K562 (cell line): ENCODE results near the gene PAIP2. TPM values are rescaled to one million over a fixed set of nuclear protein-coding genes. Genes with fewer than 3 reads are reported as not detected.

Source experiments
- ARID2 ChIP-seq: fragments of 450-650 bp; IDR thresholded peaks from 2 replicates; pipeline ENCODE4 v1.6.1; 2017; ENCODE audit warnings: antibody characterized with exemption, mild to moderate bottlenecking
- ATF1 ChIP-seq, 2 experiments: fragments of 450-650 bp in 1 of 2; IDR thresholded peaks; 2 replicates each; pipeline ENCODE4 v1.6.1; 2016; ENCODE audit warnings: missing compliant biosample characterization in 1 of 2, missing genetic modification characterization in 1 of 2
- ATF4 ChIP-seq: fragments of 450-650 bp; formaldehyde crosslinking; IDR thresholded peaks from 2 replicates; pipeline ENCODE4 v1.4.0; 2022; ENCODE audit warnings: mild to moderate bottlenecking, moderate library complexity
- BRCA1 ChIP-seq, 2 experiments: fragments of 450-650 bp in 1 of 2; sonication (generic) in 1 of 2; formaldehyde crosslinking in 1 of 2; IDR thresholded peaks; 2 replicates each; pipeline versions ENCODE4 v1.5.0 to v1.6.1; 2017 to 2020; ENCODE audit warnings: mild to moderate bottlenecking in 1 of 2, missing genetic modification reagents in 1 of 2
- DPF2 ChIP-seq: fragments of 450-650 bp; IDR thresholded peaks from 2 replicates; pipeline ENCODE4 v1.6.1; 2016
- ELK3 ChIP-seq: fragments of 450-650 bp; formaldehyde crosslinking; IDR thresholded peaks from 2 replicates; pipeline ENCODE4 v1.4.0; 2020; ENCODE audit warnings: mild to moderate bottlenecking
- EP300 ChIP-seq: IDR thresholded peaks from 2 replicates; pipeline ENCODE4 v1.6.1; 2012; ENCODE audit warnings: low read length, improper control_type of control experiment
- EWSR1 ChIP-seq: fragments of 450-650 bp; IDR thresholded peaks from 2 replicates; pipeline ENCODE4 v1.6.1; 2018; ENCODE audit warnings: borderline replicate concordance, mild to moderate bottlenecking, low read depth, moderate library complexity; ENCODE audit not compliant: partially characterized antibody
- KHSRP ChIP-seq: fragments of 450-650 bp; IDR thresholded peaks from 2 replicates; pipeline ENCODE4 v1.6.1; 2017
- POLR2H ChIP-seq: IDR thresholded peaks from 2 replicates; pipeline ENCODE4 v1.6.1; 2016; ENCODE audit warnings: missing genetic modification characterization, low read depth, mild to moderate bottlenecking, control low read depth, missing compliant biosample characterization, moderate library complexity
- SIN3A ChIP-seq, 2 experiments: fragments of 150-350 bp in 1 of 2; IDR thresholded peaks; 2 replicates each; pipeline ENCODE4 v1.6.1; 2011 to 2016; ENCODE audit warnings: borderline replicate concordance in 2 of 2, low read depth in 2 of 2, low read length in 2 of 2, mild to moderate bottlenecking in 2 of 2, moderate library complexity in 2 of 2; ENCODE audit not compliant: control insufficient read depth in 1 of 2
- SMARCB1 ChIP-seq: IDR thresholded peaks from 2 replicates; pipeline ENCODE4 v1.6.1; 2011; ENCODE audit warnings: improper control_type of control experiment, low read depth; ENCODE audit not compliant: insufficient read length
- TBL1XR1 ChIP-seq, 2 experiments: IDR thresholded peaks; 2 replicates each; pipeline ENCODE4 v1.6.1; 2012; ENCODE audit warnings: improper control_type of control experiment in 2 of 2, low read length in 2 of 2, mild to moderate bottlenecking in 1 of 2
- TFAM ChIP-seq: fragments of 250-450 bp; sonication (Bioruptor Pico); conservative IDR thresholded peaks from 2 replicates; pipeline ENCODE4 v1.5.0; 2021; ENCODE audit warnings: mild to moderate bottlenecking, moderate library complexity
- THRAP3 ChIP-seq: fragments of 450-650 bp; IDR thresholded peaks from 2 replicates; pipeline ENCODE4 v1.6.1; 2016; ENCODE audit warnings: mild to moderate bottlenecking, inconsistent platforms, borderline replicate concordance
- TRIM28 ChIP-seq: fragments of 450-650 bp; IDR thresholded peaks from 2 replicates; pipeline ENCODE4 v1.6.1; 2017
- XRCC3 ChIP-seq: fragments of 450-650 bp; IDR thresholded peaks from 2 replicates; pipeline ENCODE4 v1.6.1; 2017; ENCODE audit warnings: mild to moderate bottlenecking, moderate library complexity
- ZNF133 ChIP-seq: fragments of 250-450 bp; sonication (Bioruptor Pico); IDR thresholded peaks from 2 replicates; pipeline ENCODE4 v1.4.0; 2020; ENCODE audit warnings: mild to moderate bottlenecking
- ZNF197 ChIP-seq: fragments of 200-800 bp; sonication (Bioruptor generic); IDR thresholded peaks from 2 replicates; pipeline ENCODE4 v1.6.1; 2016; ENCODE audit warnings: low read depth, missing genetic modification characterization, missing compliant biosample characterization
- ZNF384 ChIP-seq: IDR thresholded peaks from 2 replicates; pipeline ENCODE4 v1.6.1; 2012; ENCODE audit warnings: low read depth, low read length, improper control_type of control experiment
- ZZZ3 ChIP-seq: fragments of 450-650 bp; IDR thresholded peaks from 2 replicates; pipeline ENCODE4 v1.6.1; 2016; ENCODE audit warnings: antibody characterized with exemption, mild to moderate bottlenecking, moderate library complexity
- polyA plus RNA-seq, 8 experiments: library from polyadenylated mRNA; depleted of rRNA in 4 of 8; stranded (reverse) in 5 of 8; unstranded in 3 of 8; fragments of >200 nt; fragmentation: Nextera tagmentation in 2 of 8; fragmentation: Illumina TruSeq in 1 of 8; extraction: Ambion mirVana in 2 of 8; extraction: Trizol in 1 of 8; gene quantifications; 2 replicates each; pipeline versions ENCODE4 v1.2.1 to v1.2.3, GENCODE V29; 2011 to 2014; ENCODE audit warnings: inconsistent platforms in 1 of 8, missing spikeins in 1 of 8
- total RNA-seq, 7 experiments: library from RNA; depleted of rRNA in 6 of 7; stranded (reverse); fragments of >200 nt in 6 of 7; fragmentation: Illumina TruSeq in 2 of 7; extraction: Trizol in 2 of 7; gene quantifications; 2 replicates each; pipeline versions ENCODE4 v1.2.1 to v1.2.3, GENCODE V29; 2011 to 2021; ENCODE audit warnings: low replicate concordance in 1 of 7
- TF ChIP-seq, protein P1 (sequence below): fragments of 450-650 bp; IDR thresholded peaks from 2 replicates; pipeline ENCODE4 v1.6.1; 2016; ENCODE audit warnings: mild to moderate bottlenecking
- TF ChIP-seq, protein P2 (sequence below): fragments of 200-800 bp; sonication (Bioruptor generic); IDR thresholded peaks from 2 replicates; pipeline ENCODE4 v1.6.1; 2017; ENCODE audit warnings: missing genetic modification characterization, missing compliant biosample characterization

PAIP2 gene
- total and polyA plus RNA-seq, 9 of the 15 experiments (the other 6 are each of a cell fraction or from before 2014, with no cell fraction given): 78.3 to 187 (median 128) TPM

DNA sequence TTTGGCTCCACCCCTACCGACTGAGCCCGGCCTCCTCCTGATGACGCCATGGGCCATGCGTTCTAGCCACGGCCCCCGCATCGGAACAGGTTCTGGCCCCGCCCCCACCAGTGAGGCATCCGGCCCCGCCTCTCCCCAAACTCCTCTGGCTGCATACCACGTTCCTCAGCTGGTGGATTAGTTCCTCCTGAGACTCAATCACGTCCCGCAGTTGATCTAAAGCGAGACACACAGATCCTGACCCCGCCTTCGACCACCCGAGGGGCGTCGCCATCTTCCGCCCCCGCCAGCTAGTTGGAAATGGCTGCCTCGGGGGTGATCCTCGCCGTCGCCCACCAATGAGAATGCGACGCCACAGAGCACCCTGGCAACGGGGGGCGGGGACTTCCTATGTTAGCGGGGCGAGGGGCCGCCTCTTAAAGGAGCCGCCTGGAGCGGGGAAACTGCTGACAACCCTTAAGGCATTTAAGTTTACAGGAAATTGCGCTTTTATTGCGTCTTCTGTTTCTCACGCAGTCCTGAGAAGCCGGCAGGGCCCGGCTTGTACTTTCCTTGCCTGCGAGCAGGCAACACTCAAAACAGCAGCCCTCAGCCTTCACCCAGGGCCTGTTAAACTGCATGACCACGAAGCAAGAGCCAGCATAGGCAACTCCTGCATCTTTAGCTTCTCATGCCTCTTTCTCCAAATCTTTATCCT lies 62.3 kb downstream of the PAIP2 start, which contains the start of gene SPATA24 (continued):
- TF ChIP-seq, protein P1, sequence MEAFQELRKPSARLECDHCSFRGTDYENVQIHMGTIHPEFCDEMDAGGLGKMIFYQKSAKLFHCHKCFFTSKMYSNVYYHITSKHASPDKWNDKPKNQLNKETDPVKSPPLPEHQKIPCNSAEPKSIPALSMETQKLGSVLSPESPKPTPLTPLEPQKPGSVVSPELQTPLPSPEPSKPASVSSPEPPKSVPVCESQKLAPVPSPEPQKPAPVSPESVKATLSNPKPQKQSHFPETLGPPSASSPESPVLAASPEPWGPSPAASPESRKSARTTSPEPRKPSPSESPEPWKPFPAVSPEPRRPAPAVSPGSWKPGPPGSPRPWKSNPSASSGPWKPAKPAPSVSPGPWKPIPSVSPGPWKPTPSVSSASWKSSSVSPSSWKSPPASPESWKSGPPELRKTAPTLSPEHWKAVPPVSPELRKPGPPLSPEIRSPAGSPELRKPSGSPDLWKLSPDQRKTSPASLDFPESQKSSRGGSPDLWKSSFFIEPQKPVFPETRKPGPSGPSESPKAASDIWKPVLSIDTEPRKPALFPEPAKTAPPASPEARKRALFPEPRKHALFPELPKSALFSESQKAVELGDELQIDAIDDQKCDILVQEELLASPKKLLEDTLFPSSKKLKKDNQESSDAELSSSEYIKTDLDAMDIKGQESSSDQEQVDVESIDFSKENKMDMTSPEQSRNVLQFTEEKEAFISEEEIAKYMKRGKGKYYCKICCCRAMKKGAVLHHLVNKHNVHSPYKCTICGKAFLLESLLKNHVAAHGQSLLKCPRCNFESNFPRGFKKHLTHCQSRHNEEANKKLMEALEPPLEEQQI: no peak
- no peak for TF ChIP-seq ZNF133 (CRISPR knock-in tag)
- no peak for TF ChIP-seq TFAM
- TF ChIP-seq TBL1XR1 (IDR thresholded peaks at IDR 0.05; ENCODE audit: low read length in 2 of 2): no peak
- peak; percentile 63; the same call in 1 of the 2 replicates for TF ChIP-seq DPF2
- no peak for TF ChIP-seq KHSRP
- no peak for TF ChIP-seq EWSR1
- no peak for TF ChIP-seq ELK3 (CRISPR knock-in tag)
- TF ChIP-seq ZZZ3: no peak
- no peak for TF ChIP-seq ZNF384
- TF ChIP-seq SIN3A (IDR thresholded peaks at IDR 0.05; ENCODE audit: borderline replicate concordance in 2 of 2, control insufficient read depth in 1 of 2, low read depth in 2 of 2, low read length in 2 of 2): no peak; a peak in 2 of 4 replicates
- no peak for TF ChIP-seq ARID2
- no peak for TF ChIP-seq XRCC3
- TF ChIP-seq TRIM28: 0 out of 2 replicates have a peak, but pooled peaks have one; percentile 40
- TF ChIP-seq SMARCB1: no peak
- no peak for TF ChIP-seq BRCA1 (IDR thresholded peaks at IDR 0.05)
- no peak for TF ChIP-seq BRCA1 (CRISPR knock-in tag; IDR thresholded peaks at IDR 0.05)
- no peak for TF ChIP-seq THRAP3
- no peak for TF ChIP-seq ZNF197 (CRISPR knock-in tag)
- TF ChIP-seq ATF1 (CRISPR knock-in tag; IDR thresholded peaks at IDR 0.05): peak; percentile 61; the same call in 1 of the 2 replicates
- peak; percentile 97 for TF ChIP-seq ATF1 (tag; IDR thresholded peaks at IDR 0.05)
- TF ChIP-seq EP300: no peak
- peak; percentile 81 for TF ChIP-seq POLR2H (tag)
- TF ChIP-seq, protein P2, sequence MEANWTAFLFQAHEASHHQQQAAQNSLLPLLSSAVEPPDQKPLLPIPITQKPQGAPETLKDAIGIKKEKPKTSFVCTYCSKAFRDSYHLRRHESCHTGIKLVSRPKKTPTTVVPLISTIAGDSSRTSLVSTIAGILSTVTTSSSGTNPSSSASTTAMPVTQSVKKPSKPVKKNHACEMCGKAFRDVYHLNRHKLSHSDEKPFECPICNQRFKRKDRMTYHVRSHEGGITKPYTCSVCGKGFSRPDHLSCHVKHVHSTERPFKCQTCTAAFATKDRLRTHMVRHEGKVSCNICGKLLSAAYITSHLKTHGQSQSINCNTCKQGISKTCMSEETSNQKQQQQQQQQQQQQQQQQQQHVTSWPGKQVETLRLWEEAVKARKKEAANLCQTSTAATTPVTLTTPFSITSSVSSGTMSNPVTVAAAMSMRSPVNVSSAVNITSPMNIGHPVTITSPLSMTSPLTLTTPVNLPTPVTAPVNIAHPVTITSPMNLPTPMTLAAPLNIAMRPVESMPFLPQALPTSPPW (CRISPR knock-in tag): peak; percentile 94
- TF ChIP-seq ATF4: peak; percentile 55
